Neural cell (in vitro differentiated cells): ENCODE measurements around the gene GDPD4. TPM values are rescaled to one million over a fixed set of nuclear protein-coding genes. Genes with fewer than 3 reads are reported as not detected.

Experiments used
- H2AFZ ChIP-seq: fragments of 200-600, 300-800 bp; sonication (generic), shearing (Covaris generic); 2 replicates; pipeline ENCODE4 v1.6.0; 2014; ENCODE audit warnings: low read depth, mild to moderate bottlenecking, antibody characterized with exemption, low read length, moderate library complexity
- H3F3A ChIP-seq: fragments of 200-600 bp; shearing (Covaris generic); 2 replicates; pipeline ENCODE4 v1.6.1; 2016; ENCODE audit warnings: mild to moderate bottlenecking, moderate library complexity, mixed read lengths, antibody characterized with exemption, low read length; ENCODE audit not compliant: insufficient read depth, poor library complexity, severe bottlenecking
- H3K27ac ChIP-seq: fragments of 200-600, 300-800 bp; sonication (generic), shearing (Covaris generic); 2 replicates; pipeline ENCODE4 v1.5.1; 2014; ENCODE audit warnings: mild to moderate bottlenecking, low read length, moderate library complexity
- H3K27me3 ChIP-seq: fragments of 300-800, 200-600 bp; sonication (generic), shearing (Covaris generic); 2 replicates; pipeline ENCODE4 v1.6.0; 2014; ENCODE audit warnings: mild to moderate bottlenecking, low read depth, low read length, moderate library complexity; ENCODE audit not compliant: insufficient read depth
- H3K36me3 ChIP-seq: fragments of 300-800, 200-600 bp; sonication (generic), shearing (Covaris generic); 2 replicates; pipeline ENCODE4 v1.5.1; 2014; ENCODE audit warnings: mild to moderate bottlenecking, antibody characterized with exemption, low read length, moderate library complexity; ENCODE audit not compliant: insufficient read depth
- H3K4me2 ChIP-seq: fragments of 300-800, 200-600 bp; sonication (generic), shearing (Covaris generic); 2 replicates; pipeline ENCODE4 v1.6.0; 2014; ENCODE audit warnings: mild to moderate bottlenecking, low read length
- H3K4me3 ChIP-seq: fragments of 300-800, 200-600 bp; sonication (generic), shearing (Covaris generic); 2 replicates; pipeline ENCODE4 v1.5.1; 2014; ENCODE audit warnings: mild to moderate bottlenecking, low read length, moderate library complexity
- H3K79me2 ChIP-seq: fragments of 200-600 bp; shearing (Covaris generic); replicated peaks from 2 replicates; pipeline ENCODE4 v1.6.0; 2014; ENCODE audit warnings: mild to moderate bottlenecking, low read length, moderate library complexity; ENCODE audit not compliant: insufficient read depth
- H3K9ac ChIP-seq: fragments of 300-800, 200-600 bp; sonication (generic), shearing (Covaris generic); 2 replicates; pipeline ENCODE4 v1.6.1; 2016; ENCODE audit warnings: mild to moderate bottlenecking, low read length, mixed read lengths
- H3K9me2 ChIP-seq: fragments of 200-600 bp; shearing (Covaris generic); 2 replicates; pipeline ENCODE4 v1.6.1; 2016; ENCODE audit warnings: mild to moderate bottlenecking, low read length, mixed read lengths; ENCODE audit not compliant: insufficient read depth
- H3K9me3 ChIP-seq: fragments of 200-600, 300-800 bp; sonication (generic), shearing (Covaris generic); 2 replicates; pipeline ENCODE4 v1.6.1; 2016; ENCODE audit warnings: mild to moderate bottlenecking, mixed run types, low read length, moderate library complexity, mixed read lengths
- H4K20me1 ChIP-seq: fragments of 200-600 bp; shearing (Covaris generic); 2 replicates; pipeline ENCODE4 v1.6.1; 2016; ENCODE audit warnings: mild to moderate bottlenecking, mixed run types; ENCODE audit not compliant: insufficient read depth
- EP300 ChIP-seq: fragments of 450-650 bp; conservative IDR thresholded peaks from 2 replicates; pipeline ENCODE4 v1.6.1; 2014; ENCODE audit warnings: antibody characterized with exemption, mild to moderate bottlenecking, moderate library complexity; ENCODE audit not compliant: poor library complexity, severe bottlenecking
- EZH2 ChIP-seq: fragments of 200-600, 300-800 bp; shearing (Covaris generic), sonication (generic); IDR thresholded peaks from 2 replicates; pipeline ENCODE4 v1.6.1; 2014; ENCODE audit warnings: antibody characterized with exemption, low read length, borderline replicate concordance, mild to moderate bottlenecking; ENCODE audit not compliant: insufficient read depth, poor library complexity, severe bottlenecking
- MXI1 ChIP-seq: fragments of 450-650 bp; conservative IDR thresholded peaks from 2 replicates; pipeline ENCODE4 v1.6.1; 2014; ENCODE audit warnings: antibody characterized with exemption, mild to moderate bottlenecking; ENCODE audit not compliant: poor library complexity, severe bottlenecking
- POLR2AphosphoS5 ChIP-seq: IDR thresholded peaks from 2 replicates; pipeline ENCODE4 v1.6.1; 2012
- RAD21 ChIP-seq: fragments of 450-650 bp; conservative IDR thresholded peaks from 2 replicates; pipeline ENCODE4 v1.6.1; 2014; ENCODE audit warnings: antibody characterized with exemption, mild to moderate bottlenecking, moderate library complexity
- SMC3 ChIP-seq: fragments of 450-650 bp; conservative IDR thresholded peaks from 2 replicates; pipeline ENCODE4 v1.6.1; 2014; ENCODE audit warnings: antibody characterized with exemption, mild to moderate bottlenecking, moderate library complexity; ENCODE audit not compliant: poor library complexity
- TAF1 ChIP-seq: IDR thresholded peaks from 2 replicates; pipeline ENCODE4 v1.6.1; 2012; ENCODE audit warnings: low read depth
- polyA plus RNA-seq: library from polyadenylated mRNA; depleted of rRNA; stranded (reverse); fragments of >200 nt; gene quantifications from 2 replicates; pipeline ENCODE4 v1.2.3, GENCODE V29; 2014
- TF ChIP-seq, protein P1 (sequence below): IDR thresholded peaks from 2 replicates; pipeline ENCODE4 v1.6.1; 2012; ENCODE audit warnings: borderline replicate concordance
- TF ChIP-seq, protein P2 (sequence below): fragments of 450-650 bp; IDR thresholded peaks from 2 replicates; pipeline ENCODE4 v1.5.1; 2014; ENCODE audit warnings: antibody characterized with exemption, mild to moderate bottlenecking, moderate library complexity; ENCODE audit not compliant: poor library complexity, severe bottlenecking

Gene GDPD4
- polyA plus RNA-seq, 1 donor from 2014 or later = not detected

GRCh38 chr11:77181799-77182541, 119.5 kb downstream of the GDPD4 start:
- no peaks in the 10 kb centered on the region for H3K79me2 ChIP-seq
- no peak overlapping the region for H3K9ac ChIP-seq
- TF ChIP-seq SMC3 = no peak
- TF ChIP-seq, protein P1, sequence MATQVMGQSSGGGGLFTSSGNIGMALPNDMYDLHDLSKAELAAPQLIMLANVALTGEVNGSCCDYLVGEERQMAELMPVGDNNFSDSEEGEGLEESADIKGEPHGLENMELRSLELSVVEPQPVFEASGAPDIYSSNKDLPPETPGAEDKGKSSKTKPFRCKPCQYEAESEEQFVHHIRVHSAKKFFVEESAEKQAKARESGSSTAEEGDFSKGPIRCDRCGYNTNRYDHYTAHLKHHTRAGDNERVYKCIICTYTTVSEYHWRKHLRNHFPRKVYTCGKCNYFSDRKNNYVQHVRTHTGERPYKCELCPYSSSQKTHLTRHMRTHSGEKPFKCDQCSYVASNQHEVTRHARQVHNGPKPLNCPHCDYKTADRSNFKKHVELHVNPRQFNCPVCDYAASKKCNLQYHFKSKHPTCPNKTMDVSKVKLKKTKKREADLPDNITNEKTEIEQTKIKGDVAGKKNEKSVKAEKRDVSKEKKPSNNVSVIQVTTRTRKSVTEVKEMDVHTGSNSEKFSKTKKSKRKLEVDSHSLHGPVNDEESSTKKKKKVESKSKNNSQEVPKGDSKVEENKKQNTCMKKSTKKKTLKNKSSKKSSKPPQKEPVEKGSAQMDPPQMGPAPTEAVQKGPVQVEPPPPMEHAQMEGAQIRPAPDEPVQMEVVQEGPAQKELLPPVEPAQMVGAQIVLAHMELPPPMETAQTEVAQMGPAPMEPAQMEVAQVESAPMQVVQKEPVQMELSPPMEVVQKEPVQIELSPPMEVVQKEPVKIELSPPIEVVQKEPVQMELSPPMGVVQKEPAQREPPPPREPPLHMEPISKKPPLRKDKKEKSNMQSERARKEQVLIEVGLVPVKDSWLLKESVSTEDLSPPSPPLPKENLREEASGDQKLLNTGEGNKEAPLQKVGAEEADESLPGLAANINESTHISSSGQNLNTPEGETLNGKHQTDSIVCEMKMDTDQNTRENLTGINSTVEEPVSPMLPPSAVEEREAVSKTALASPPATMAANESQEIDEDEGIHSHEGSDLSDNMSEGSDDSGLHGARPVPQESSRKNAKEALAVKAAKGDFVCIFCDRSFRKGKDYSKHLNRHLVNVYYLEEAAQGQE = no peak
- no peak for TF ChIP-seq MXI1
- TF ChIP-seq EP300 = no peak
- TF ChIP-seq, protein P2, sequence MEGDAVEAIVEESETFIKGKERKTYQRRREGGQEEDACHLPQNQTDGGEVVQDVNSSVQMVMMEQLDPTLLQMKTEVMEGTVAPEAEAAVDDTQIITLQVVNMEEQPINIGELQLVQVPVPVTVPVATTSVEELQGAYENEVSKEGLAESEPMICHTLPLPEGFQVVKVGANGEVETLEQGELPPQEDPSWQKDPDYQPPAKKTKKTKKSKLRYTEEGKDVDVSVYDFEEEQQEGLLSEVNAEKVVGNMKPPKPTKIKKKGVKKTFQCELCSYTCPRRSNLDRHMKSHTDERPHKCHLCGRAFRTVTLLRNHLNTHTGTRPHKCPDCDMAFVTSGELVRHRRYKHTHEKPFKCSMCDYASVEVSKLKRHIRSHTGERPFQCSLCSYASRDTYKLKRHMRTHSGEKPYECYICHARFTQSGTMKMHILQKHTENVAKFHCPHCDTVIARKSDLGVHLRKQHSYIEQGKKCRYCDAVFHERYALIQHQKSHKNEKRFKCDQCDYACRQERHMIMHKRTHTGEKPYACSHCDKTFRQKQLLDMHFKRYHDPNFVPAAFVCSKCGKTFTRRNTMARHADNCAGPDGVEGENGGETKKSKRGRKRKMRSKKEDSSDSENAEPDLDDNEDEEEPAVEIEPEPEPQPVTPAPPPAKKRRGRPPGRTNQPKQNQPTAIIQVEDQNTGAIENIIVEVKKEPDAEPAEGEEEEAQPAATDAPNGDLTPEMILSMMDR = no peak
- no peak for TF ChIP-seq RAD21
- TF ChIP-seq TAF1 = no peak
- TF ChIP-seq POLR2AphosphoS5 = no peak
- no peak for TF ChIP-seq EZH2
- no peaks in the 10 kb centered on the region for H3K9me3 ChIP-seq
- H3K9me2 ChIP-seq = no peaks in the 10 kb centered on the region
- no peak overlapping the region for H3K4me3 ChIP-seq
- H3F3A ChIP-seq = no peaks in the 10 kb centered on the region
- no peak overlapping the region for H3K4me2 ChIP-seq
- no peaks in the 10 kb centered on the region for H3K27me3 ChIP-seq
- H3K27ac ChIP-seq = no peak overlapping the region
- no peaks in the 10 kb centered on the region for H3K36me3 ChIP-seq
- H2AFZ ChIP-seq = no peak overlapping the region
- no peaks in the 10 kb centered on the region for H4K20me1 ChIP-seq

GRCh38 chr11:77181226-77181625, 120.3 kb downstream of the GDPD4 start:
- no peak overlapping the region for H2AFZ ChIP-seq
- H3K79me2 ChIP-seq = no peaks in the 10 kb centered on the region
- no peak for TF ChIP-seq TAF1
- H3K9ac ChIP-seq = no peak overlapping the region
- H3K4me2 ChIP-seq = no peak overlapping the region
- no peak overlapping the region for H3K4me3 ChIP-seq
- no peak overlapping the region for H3K27ac ChIP-seq
- H3K27me3 ChIP-seq = no peaks in the 10 kb centered on the region
- no peaks in the 10 kb centered on the region for H3F3A ChIP-seq
- no peaks in the 10 kb centered on the region for H3K9me3 ChIP-seq
- H3K36me3 ChIP-seq = no peaks in the 10 kb centered on the region
- no peaks in the 10 kb centered on the region for H4K20me1 ChIP-seq
- no peaks in the 10 kb centered on the region for H3K9me2 ChIP-seq
